Measurements from ENCODE around the gene CFAP100.

CFAP100 gene

DNA sequence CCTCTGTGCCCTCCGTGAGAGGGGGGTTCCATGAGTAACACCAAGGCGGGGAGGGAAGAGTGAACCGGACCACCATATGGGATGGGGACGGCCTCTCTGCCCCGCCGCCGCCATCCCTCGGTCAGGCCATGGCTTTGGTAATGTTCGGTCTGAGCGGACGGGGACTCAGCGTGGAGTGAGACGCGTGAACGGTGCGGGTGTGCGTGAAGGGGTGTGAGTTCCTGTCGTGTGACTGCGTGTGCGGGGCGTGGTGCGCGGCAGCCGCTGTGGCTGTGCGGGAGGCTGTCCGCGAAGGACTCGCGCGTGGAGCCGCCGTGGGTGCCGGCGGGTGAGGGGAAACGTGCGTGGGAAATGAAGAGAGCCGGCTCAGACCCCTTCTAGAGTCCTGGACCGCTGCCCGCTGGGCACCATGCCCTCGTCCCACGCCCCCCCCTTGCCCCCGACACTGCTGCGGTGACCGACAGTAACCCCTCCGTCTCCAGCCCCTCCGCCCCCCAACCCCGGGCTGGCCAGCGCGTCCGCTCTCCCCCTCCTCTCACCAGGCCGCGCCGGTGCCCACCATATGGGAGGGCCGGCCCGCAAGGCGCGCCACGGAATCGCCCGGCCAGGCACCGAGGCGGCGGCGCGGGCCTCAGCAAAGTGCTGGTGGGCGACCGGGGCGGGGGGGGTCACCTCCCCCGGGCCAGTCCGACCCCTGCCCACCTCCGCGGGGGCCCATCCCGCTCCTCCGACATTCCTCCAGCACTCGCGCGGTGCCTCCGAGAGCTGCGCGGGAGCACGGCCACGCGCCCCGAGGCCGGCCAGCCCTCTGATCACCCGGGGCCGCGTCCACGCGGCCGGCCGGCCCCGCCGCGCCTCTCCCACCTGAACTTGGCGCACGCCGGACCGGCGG is 38.1 kb upstream of the CFAP100 start:
- no peak for DNase-seq (ENCODE audit: low read depth)

- no peak for DNase-seq (ENCODE audit: low read depth)
Observed at GRCh38 chr3:126357295-126358037, 37.2 kb upstream of the CFAP100 start, which contains the start of gene KLF15. Gene KLF15, minus strand, starts transcription at chr3:126357408. Its CDS starts 4,486 bp downstream, at chr3:126352922.

GRCh38 chr3:126358038-126358815 is 36.5 kb upstream of the CFAP100 start:
- DNase-seq (ENCODE audit: low read depth), result no peak

DNA sequence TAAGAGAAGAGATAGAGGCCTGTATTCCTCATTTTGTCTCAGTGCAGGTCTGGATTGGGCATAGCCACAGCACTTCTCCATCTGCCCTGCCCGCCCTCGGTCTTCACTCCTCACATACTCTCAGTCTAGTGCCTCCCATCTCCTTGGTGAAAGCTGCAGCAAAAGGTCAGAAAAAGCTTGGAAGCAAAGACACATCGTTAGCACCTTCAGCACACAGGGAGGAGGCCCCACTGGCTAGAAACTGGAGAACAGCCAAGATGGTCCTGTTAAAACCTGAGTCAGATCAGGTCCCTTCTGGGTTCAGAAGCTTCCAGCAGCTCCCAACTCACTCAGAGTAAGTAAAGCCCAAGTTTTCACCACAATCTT is 35.9 kb upstream of the CFAP100 start:
- no peak for DNase-seq (ENCODE audit: low read depth)

- no peak for DNase-seq (ENCODE audit: low read depth)
Observed at GRCh38 chr3:126360046-126360713, 34.5 kb upstream of the CFAP100 start.

- no peak for DNase-seq (ENCODE audit: low read depth)
Observed at GRCh38 chr3:126360714-126361060, 34.0 kb upstream of the CFAP100 start.

- DNase-seq (ENCODE audit: low read depth), result no peak
Observed at GRCh38 chr3:126361211-126361610, 33.5 kb upstream of the CFAP100 start.

- DNase-seq (ENCODE audit: low read depth), result no peak
Observed at GRCh38 chr3:126364130-126364695, 30.5 kb upstream of the CFAP100 start.

DNA sequence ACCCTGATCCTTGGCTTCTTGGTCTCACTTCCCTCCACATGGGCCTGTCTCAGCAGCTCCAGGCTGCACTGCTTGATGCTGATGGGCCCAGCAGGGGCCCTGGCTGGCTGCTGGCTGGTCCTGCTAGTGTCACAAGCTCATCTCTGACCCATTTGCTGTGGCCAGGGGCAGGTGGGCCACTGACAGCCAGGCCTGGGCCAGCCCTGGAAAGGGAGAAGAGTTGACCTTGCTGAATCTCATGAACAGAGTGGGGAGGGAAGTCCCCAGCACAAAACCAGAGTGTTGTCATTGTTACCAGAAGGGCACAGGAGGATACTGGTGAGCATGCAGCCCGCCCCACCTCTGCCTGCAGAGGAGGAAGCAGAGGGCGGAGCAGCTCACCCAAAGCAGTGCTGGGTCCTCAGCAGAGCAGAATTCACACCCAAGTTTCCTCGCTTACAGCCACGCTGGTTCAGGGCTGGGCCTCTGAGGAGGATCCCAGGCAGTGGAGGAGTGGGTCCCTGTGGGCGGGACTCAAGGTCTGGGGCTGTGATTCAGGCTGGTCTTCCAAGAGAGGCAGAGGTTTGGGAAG is 29.9 kb upstream of the CFAP100 start:
- no peak for DNase-seq (ENCODE audit: low read depth)

DNA sequence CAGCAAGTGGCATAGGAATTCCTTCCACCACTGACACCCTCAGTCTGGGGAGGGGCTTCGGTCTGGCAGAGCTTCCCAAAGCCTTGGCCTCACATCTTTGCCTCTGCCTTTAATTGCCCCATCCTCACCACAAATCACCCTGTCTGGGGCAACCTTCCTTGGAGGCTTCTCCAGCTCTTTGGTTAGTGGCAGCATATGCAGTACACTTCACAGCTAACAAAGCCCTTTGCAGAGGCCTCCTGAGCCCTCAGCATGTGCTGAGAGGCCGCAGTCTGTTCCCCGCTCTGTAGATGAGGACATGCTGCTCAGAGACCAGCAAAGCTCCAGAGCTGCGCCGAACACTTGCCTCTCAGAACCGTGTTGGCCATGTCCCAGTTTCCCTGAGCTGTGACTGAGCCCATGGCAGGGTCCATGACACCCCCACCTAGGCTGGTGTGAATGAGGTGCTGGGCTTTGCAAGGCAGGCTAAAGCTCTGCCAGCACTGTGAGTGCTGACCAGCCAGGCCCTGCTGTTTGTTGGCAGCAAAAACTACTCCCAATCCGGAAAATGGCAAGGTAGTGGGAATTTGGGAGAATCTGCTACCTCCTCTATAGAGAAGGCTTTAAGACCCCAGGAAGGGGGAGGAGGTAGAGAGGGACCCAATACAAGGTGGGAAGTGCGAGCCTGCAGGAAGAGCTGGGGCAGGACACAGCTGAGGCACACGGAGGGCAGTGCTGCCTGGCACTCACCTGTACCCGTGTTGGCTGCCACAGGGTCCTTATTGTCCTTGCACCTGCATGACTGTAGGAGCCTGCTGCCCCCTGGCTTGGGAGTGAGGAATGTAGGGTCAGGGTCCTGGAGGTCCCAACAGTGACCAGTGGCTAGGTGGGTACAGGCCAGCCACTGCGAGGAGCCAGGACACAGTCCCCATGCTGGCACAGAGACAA is 29.1 kb upstream of the CFAP100 start:
- DNase-seq (ENCODE audit: low read depth), result no peak

- no peak for DNase-seq (ENCODE audit: low read depth)
Observed at GRCh38 chr3:126367316-126367805, 27.3 kb upstream of the CFAP100 start.

DNA sequence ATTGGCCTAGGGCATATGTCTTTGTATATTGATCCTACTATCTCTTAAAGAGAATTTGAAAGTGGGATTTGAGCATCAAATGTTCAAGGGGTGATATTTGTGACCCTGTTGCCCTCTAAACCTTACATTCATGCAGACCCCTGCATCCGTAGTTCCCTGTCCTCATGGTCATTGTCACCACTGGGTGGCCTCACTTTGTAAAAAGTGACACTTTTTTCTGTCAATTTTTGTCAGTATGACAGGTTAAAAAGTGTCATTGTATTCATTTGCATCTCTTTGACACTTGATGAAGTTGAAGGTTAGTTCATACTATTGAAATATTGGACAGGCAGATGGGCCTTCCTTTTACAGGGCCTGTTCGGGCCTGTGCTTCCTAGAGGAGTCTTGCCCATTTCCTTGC is 25.2 kb upstream of the CFAP100 start:
- DNase-seq (ENCODE audit: low read depth), result no peak

DNA sequence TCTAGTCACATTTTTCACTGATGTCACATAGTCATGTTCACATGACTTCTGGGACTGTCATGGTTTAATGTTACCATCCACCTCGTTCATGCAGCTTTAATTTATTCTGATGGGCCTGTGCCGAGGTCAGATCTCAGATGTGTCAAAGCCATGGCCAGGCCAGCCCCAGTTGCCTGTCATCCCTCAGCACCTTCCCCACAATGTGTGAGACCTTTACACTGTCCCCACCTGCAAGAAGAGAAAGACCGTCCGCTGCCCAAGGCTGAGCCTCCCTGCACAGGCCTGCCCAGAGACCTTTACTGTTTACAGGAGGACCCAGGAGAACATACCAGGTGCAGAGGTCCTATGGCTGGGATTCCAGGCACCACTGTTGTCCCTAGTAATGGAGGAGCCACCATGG is 24.7 kb upstream of the CFAP100 start:
- DNase-seq (ENCODE audit: low read depth), result no peak

- no peak for DNase-seq (ENCODE audit: low read depth)
Observed at GRCh38 chr3:126370606-126371005, 24.1 kb upstream of the CFAP100 start.

DNA sequence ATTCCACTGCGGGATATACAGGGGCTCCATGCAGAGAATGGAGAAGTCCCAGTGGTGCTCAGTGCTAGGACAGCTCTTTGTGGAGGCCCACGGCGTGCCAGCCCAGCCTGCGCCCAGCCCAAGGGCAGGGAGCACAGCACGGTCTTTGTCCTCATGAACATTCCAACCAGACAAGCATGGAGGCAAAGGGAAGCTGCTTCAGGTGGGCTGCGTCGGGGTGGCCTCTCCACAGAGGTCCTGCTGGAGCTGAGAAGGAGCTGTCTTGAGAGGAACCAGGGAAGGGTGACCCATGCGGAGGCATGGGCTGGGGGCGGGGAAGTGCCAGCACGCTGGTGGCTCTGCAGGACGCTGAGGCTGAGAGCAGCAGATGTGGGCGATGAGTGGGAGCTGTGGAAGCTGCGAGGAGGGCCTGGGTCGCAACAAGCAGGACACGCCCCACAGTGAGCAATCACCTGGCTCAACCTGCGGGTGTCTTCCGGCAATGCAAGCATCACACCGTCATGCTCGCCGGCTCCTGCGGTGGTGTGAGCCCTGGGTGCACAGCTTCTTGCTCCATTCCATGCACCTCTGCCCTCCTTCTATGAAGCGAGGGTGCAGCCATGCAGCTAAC is 23.5 kb upstream of the CFAP100 start:
- DNase-seq (ENCODE audit: low read depth), result no peak

DNA sequence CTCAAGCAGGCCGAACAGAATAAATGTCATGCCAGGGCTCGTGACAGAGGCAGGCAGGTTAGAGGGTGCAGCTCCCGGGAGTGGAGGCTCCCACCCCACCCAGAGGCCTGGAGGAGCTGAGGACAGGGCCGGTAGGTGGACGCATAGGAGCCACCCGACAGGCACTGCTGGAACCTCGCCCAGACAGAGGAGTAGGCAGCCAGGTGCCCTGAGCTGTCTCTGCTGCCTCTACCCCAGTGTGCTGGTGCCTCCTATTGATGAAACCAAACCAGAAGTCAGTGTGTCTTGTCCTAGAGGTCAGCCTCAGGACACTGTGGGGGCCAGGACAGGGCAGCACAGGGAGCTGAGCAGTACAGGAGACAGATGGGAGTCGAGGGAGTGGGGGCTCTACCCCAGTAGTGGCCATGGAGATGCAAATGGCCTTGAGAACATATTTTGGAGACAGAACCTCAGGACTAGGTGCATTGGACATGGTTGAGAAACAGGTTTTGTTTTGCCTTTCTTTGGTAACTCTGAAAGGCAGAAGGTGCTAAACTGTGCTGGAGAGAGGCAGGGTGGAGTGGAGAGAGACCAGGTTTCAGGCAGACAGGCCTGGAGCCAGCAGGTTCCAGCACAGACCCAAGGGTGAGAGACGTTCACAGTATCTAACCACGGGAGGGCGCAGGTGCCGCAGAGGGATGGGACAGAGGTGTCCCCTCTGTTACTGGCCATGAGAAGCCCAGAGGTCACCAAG is 22.1 kb upstream of the CFAP100 start:
- DNase-seq (ENCODE audit: low read depth), result no peak

DNA sequence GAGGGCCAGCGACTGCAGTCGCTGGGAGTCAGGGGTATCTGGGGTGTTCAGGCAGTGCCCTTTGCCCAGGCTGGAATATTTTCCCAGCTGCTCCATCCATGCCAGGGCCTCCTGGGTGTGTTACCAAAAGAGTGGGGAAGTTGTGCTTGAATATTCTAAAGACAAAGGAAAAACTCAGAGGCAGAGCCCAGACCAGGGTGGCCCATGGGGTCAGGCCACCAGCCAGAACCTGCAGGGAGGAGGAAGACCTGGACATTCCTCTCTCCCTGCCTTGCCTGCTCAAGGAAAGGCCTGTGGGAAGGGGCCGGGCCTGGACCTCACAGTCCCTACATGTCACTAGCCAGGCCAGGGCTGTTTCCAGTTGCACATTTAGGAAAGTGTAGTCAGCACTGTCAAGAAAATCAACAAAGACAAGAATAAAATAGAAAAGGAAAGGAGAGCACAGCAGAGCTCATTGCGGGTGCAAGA is 21.5 kb upstream of the CFAP100 start:
- no peak for DNase-seq (ENCODE audit: low read depth)

- no peak for DNase-seq (ENCODE audit: low read depth)
Observed at GRCh38 chr3:126373682-126374601, 20.8 kb upstream of the CFAP100 start.

Data from non-pigmented ciliary epithelial cell (primary cell).